GM08714 (cell line): Measurements from ENCODE around the gene SYS1.
A peak's percentile ranks its signal among the peaks of the same experiment; 100 is the strongest.

Source experiments
- H3K4me3 ChIP-seq: fragments of 200-500 bp; sonication (Bioruptor generic); 2 replicates; pipeline ENCODE4 v1.5.1; 2014; ENCODE audit warnings: mild to moderate bottlenecking, low read length, inconsistent platforms
- ZNF274 ChIP-seq: IDR thresholded peaks from 2 replicates; pipeline ENCODE4 v1.6.1; 2012; ENCODE audit warnings: mild to moderate bottlenecking, low read depth, low read length

The SYS1 gene

GRCh38 chr20:45373353-45374100 is 10.6 kb downstream of the SYS1 start:
- no peak for TF ChIP-seq ZNF274
- peak overlapping the region; percentile 29; the same call in 1 of the 2 replicates for H3K4me3 ChIP-seq

- H3K4me3 ChIP-seq = no peak overlapping the region
- no peak for TF ChIP-seq ZNF274
Measured at GRCh38 chr20:45374101-45374467, 11.1 kb downstream of the SYS1 start.

- no peak for TF ChIP-seq ZNF274
- no peak overlapping the region for H3K4me3 ChIP-seq
Measured at GRCh38 chr20:45374966-45375365, 12.0 kb downstream of the SYS1 start.

- TF ChIP-seq ZNF274 = no peak
- H3K4me3 ChIP-seq = no peak overlapping the region
Measured at GRCh38 chr20:45377269-45377668, 14.3 kb downstream of the SYS1 start.

GRCh38 chr20:45378191-45378590 is 15.2 kb downstream of the SYS1 start, which contains the start of gene TP53TG5:
Gene TP53TG5 (minus strand): TSS chr20:45378325. CDS start chr20:45378236, 89 bp downstream.
- no peak within 1 kb of the TSS for H3K4me3 ChIP-seq
- no peak for TF ChIP-seq ZNF274

- no peak for TF ChIP-seq ZNF274
- no peak overlapping the region for H3K4me3 ChIP-seq
Measured at GRCh38 chr20:45387274-45387673, 24.3 kb downstream of the SYS1 start.

- no peak for TF ChIP-seq ZNF274
- no peak overlapping the region for H3K4me3 ChIP-seq
Measured at GRCh38 chr20:45390931-45391330, 28.0 kb downstream of the SYS1 start.

GRCh38 chr20:45391559-45391958 is 28.6 kb downstream of the SYS1 start:
- no peak for TF ChIP-seq ZNF274
- no peak overlapping the region for H3K4me3 ChIP-seq

- no peak for TF ChIP-seq ZNF274
- no peak overlapping the region for H3K4me3 ChIP-seq
Measured at GRCh38 chr20:45392733-45393132, 29.8 kb downstream of the SYS1 start.

GRCh38 chr20:45394221-45395113 is 31.5 kb downstream of the SYS1 start:
- no peak for TF ChIP-seq ZNF274
- H3K4me3 ChIP-seq = no peak overlapping the region

GRCh38 chr20:45395114-45395415 is 32.1 kb downstream of the SYS1 start:
- H3K4me3 ChIP-seq = no peak overlapping the region
- no peak for TF ChIP-seq ZNF274

- H3K4me3 ChIP-seq = no peak overlapping the region
- TF ChIP-seq ZNF274 = no peak
Measured at GRCh38 chr20:45399018-45399417, 36.1 kb downstream of the SYS1 start.

- no peak overlapping the region for H3K4me3 ChIP-seq
- TF ChIP-seq ZNF274 = no peak
Measured at GRCh38 chr20:45400346-45401031, 37.5 kb downstream of the SYS1 start.

- TF ChIP-seq ZNF274 = no peak
- H3K4me3 ChIP-seq = no peak overlapping the region
Measured at GRCh38 chr20:45402946-45403345, 40.0 kb downstream of the SYS1 start.
